Measurements from ENCODE around the gene RPN2.

The RPN2 gene

DNA sequence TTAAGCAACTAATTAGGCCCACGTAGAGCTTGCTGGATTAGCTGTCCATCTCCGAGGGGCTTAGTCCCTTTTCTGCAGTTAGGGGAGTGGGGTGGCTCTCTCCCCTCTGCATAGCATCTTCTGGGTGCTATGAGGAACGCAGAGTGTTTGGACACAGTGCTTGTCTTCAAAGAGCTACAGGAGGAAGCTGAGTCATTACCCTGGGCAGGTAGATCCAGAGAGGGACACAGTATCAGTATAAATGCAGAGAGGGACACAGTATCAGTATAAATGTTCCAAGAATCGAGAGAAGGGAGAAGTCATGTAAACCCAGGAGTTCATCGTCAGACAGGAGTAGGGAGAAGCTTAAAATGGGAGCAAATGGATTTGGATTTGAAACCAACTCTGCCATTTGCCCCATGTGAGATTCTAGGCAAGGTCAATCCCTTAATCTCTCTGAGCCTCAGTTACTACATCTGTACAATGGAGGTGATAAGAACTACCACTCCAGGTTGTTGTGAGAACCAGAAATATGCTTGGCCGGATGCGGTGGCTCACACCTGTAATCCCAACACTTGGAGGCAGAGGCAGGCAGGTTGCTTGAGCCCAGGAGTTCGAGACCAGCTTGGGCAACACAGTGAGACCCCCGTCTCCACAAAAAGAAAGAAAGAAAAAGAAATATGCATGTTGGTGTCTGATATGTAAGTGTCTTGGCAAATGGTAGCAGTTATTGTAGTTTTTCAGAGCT, 88.0 kb downstream of the RPN2 start:
- FAIRE-seq (no peak), DNase-seq (ENCODE audit: insufficient read length, low spot score) (no peak)
- TF ChIP-seq POLR2A (IDR thresholded peaks at IDR 0.05; ENCODE audit: low read depth, low read length): no peak

DNA sequence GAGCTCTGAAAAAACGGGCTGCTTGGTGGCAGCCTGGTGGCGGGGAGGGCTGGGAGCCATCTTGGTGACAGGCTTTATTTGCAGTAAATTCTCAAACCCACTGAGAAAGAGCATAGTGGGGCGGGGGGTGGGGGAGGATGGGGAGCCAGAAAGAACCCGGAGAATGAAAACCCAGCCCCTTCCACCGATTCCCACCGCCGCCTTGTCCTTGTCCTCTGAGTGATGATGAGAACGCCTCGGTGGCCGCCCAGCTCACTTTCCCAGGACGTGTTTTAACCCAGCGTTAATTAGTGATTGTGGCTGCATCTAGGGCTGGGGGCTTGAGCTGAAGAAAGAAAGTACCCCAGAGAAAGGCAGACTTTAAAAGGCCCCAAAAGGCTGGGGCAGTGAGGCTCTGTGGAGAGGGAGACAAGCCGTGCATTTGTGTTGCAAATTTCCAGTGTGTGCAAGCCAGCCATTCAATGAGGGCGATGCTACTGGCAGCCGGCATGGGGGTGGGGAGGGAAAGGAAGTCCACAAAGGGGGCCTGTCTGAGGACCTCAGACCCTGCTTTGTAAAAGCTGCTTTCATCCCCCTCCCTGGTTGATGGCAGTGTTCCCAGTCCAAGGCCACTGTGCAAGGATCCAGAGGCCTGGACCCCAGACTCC, 88.7 kb downstream of the RPN2 start:
- no peak for TF ChIP-seq POLR2A (IDR thresholded peaks at IDR 0.05; ENCODE audit: low read depth, low read length)
- FAIRE-seq (no peak), DNase-seq (ENCODE audit: insufficient read length, low spot score) (no peak)

DNA sequence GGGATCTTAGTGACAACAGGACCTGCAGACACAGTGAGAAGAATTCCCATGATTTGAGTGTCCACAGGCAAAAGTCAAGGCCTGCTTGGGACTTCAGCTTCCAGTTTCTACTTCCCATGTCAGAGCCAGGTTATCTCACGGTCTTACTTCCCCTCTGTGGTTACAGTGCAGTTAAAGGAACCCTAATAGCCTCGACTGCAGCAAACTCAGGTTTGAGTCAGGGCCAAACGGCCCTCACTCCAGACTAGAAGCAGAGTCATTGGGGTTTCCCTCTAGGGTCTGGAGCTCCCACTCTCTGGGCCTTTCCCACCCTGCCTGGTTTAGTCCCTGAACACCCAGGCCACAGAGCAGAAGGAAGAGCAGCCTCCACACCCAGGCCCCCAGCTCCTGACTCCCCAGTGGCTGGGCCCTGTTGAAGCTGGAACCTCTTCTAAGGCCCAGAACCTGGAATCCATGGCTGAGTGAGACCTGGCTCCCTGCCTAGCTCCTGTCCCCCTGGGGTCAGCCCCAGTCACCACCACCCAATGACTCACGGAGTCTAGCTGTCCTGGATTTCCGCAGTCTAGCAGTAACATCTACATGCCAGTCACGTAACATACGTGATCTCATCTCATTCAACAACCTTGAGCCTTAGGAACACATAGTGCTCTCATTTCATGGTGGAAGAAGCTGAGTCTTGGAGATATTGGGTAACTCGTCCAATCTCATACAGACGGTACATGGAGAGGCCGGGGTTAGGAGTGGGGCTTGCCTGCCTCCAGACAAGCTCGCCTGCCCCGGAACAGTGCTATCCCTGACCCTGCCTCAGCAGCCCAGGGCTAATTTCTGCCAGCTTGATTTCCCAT, 91.7 kb downstream of the RPN2 start:
- FAIRE-seq (no peak), DNase-seq (ENCODE audit: insufficient read length, low spot score) (no peak)
- TF ChIP-seq POLR2A (IDR thresholded peaks at IDR 0.05; ENCODE audit: low read depth, low read length): no peak

DNA sequence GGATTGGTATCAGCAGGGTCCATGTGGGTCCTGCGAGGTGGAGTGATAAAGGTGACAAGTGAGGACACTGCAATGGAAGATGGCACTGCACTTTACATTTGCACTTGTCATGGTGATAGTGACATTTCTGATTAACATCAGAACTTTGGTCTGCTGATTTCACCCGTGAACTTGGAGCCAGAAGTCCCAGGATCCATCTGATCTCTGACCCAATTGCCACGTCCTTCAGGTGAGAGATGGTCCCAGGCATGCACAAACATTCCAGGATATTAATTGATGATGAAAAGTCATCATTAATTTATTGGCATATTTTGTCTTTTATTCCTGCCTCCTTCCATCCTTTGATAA, 92.3 kb downstream of the RPN2 start:
- FAIRE-seq (no peak), DNase-seq (ENCODE audit: insufficient read length, low spot score) (no peak)
- no peak for TF ChIP-seq POLR2A (IDR thresholded peaks at IDR 0.05; ENCODE audit: low read depth, low read length)

DNA sequence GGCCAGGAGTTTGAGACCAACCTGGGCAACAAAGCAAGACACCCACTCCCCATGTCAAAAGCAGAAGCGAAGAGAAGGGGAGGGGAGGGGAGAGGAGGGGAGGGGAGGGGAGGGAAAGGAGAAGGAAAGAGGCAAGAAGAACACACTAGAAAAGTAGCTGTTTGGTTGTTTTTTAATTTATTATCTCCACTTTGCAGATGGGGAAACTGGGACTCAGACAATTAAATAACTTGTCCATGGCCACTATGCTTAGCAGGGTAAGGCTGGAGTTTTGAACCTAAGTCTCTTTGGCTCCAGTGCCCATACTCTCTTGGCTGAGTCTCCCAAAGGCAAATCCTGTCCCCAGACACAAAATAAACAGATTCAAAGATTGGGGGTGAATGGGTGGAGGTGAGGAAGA, 94.9 kb downstream of the RPN2 start:
- FAIRE-seq (no peak), DNase-seq (ENCODE audit: insufficient read length, low spot score) (no peak)
- no peak for TF ChIP-seq POLR2A (IDR thresholded peaks at IDR 0.05; ENCODE audit: low read depth, low read length)

DNA sequence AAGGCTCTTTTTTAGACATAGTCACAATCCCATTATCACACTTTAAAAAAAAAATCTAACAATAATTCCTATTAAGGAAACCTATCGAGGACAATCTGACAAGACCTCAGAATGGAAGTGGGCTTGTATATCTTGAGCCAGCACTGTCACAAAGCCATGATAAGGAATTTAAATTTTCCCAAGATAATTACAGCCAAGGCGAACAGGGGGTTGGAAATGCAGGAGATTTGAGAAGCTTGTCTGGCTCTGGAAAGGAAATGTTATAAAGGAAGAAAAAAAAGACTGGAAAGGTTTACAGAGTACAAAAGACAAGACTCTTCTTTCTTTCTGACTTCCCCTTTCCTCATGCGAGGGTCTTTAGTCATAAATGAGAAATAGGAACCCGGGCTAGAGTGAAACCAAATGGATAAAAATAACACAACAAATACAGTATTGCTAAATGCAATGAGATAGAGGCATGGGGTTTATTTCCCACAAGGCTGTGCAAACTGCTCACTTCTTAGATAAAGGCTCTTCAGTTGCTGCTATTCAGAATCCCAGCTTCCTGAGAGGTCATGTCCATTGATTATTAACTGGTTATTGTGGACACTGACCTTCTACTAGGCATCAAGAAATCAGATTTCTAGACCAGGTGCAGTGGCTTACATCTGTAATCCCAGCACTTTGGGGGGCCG, 95.9 kb downstream of the RPN2 start:
- DNase-seq (ENCODE audit: insufficient read length, low spot score) (no peak), FAIRE-seq (no peak)
- no peak for TF ChIP-seq POLR2A (IDR thresholded peaks at IDR 0.05; ENCODE audit: low read depth, low read length)

DNA sequence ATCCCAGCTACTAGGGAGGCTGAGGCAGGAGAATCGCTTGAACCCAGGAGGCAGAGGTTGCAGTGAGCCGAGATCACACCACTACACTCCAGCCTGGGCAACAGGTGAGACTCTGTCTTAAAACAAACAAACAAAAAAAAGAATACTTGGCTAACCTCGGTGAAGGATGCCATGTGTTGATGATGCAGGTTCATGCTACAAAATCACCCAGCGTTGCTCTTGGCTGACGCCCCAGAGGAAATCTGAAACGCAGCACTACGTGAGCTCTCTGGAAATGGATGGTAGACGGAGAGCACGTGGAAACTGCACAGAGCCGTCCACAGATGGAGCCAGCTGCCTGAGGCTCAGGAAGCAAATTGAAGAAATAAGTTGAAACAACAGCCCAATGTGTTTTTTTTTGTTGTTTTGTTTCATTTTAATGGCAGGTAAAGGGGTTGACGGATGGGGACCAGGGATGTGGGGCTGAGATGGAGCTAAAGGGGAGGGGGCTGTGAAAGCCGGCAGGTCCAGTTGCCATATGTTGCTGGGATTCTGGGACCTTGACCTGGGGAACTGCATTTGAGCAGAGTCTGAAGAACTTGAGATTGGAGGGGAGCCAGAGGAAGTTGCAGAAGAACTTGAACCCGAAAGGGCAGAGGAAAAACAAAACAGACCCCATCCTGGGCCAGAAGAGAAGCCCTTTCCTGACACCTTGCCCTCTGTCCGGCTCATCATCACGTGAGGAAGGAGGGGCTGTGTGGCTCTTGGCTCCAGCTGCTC, 97.5 kb downstream of the RPN2 start:
- no peak for FAIRE-seq
- no peak for TF ChIP-seq POLR2A (IDR thresholded peaks at IDR 0.05; ENCODE audit: low read depth, low read length)
- DNase-seq (ENCODE audit: insufficient read length, low spot score): no peak

DNA sequence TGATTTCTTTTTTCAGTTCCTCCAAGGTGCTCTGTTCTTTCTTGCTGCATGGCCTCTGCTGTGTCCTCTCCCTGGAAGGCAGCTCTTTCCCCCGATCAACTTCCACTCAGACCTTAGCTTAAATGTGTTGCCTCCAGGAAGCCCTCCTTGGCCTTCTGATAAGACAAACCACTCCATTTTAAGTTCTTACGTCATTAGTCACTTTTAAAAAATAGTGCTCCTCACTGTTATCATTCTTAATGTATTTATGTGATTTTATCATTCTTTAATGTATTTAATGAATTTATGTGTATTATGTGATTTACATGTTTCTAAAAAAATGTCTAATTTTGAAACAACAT, 98.1 kb downstream of the RPN2 start:
- no peak for TF ChIP-seq POLR2A (IDR thresholded peaks at IDR 0.05; ENCODE audit: low read depth, low read length)
- no peak for DNase-seq (ENCODE audit: insufficient read length, low spot score)
- no peak for FAIRE-seq

DNA sequence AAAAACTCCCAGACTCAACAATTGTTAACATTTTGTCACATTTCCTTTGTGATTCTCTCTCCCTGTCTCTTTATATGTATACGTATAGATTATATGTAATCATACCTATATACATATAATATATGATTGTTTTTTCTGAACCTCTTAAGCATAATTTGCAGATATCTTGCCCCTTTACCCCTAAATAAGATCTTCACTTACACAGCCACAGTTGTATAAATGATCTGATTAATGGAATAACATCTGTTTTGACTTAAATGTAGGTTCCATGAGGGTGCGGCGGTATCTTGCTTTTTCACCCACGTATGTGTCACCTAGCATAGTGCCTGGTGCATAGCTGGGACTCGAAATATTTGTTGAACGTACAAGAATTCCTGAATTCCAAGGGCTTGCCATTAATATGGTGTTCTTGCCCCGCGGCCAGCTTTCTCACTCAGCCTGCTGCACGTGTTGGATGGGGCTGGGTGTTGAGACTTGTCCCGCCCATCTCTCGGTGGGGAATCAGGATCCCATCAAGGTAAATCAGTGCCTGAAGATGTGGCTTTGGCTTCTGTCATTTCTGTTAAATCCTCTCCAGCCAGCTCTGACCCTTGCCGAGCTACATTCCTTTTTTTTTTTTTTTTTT, 99.9 kb downstream of the RPN2 start:
- DNase-seq (ENCODE audit: insufficient read length, low spot score): no peak
- no peak for TF ChIP-seq POLR2A (IDR thresholded peaks at IDR 0.05; ENCODE audit: low read depth, low read length)
- no peak for FAIRE-seq

DNA sequence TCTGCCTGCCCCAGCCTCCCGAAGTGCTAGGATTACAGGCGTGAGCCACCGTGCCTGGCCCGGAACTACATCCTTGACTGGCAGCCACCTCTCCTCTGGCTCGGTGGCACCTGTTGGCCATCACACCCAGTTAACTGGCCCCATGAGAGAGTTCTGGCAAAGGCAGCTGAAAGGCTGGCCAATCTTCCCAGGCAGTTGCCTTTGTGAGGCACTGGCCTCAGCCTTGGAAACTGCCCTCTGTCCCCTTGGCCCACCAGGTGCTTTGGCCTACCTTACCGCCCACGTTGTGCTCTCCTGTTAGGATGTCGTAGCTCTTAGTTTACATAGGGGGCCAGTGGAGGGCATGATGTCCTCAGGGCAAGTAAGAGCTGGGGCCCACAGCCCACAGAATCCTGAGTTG, 100.7 kb downstream of the RPN2 start:
- no peak for DNase-seq (ENCODE audit: insufficient read length, low spot score)
- no peak for FAIRE-seq
- TF ChIP-seq POLR2A (IDR thresholded peaks at IDR 0.05; ENCODE audit: low read depth, low read length): no peak

DNA sequence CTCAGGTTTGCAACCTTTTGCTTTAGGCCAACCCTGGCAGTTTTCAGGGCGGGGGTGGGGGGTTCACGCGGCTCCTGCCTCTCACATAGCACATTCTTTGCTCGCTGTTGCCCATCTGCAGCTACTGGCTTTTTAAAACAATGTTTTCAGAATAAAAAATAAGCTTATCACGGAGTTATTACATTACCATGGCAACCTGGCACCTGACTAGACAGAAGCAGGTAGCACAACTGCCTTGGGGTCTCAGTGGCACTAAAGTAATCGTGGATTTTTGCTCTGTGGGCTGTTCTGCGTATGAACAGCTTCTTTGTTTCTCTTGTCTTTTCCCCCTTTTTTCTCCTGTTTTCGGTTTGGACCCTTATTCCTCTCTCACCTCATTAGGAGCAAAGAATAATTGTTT, 101.3 kb downstream of the RPN2 start:
- no peak for DNase-seq (ENCODE audit: insufficient read length, low spot score)
- TF ChIP-seq POLR2A (IDR thresholded peaks at IDR 0.05; ENCODE audit: low read depth, low read length): no peak
- no peak for FAIRE-seq

DNA sequence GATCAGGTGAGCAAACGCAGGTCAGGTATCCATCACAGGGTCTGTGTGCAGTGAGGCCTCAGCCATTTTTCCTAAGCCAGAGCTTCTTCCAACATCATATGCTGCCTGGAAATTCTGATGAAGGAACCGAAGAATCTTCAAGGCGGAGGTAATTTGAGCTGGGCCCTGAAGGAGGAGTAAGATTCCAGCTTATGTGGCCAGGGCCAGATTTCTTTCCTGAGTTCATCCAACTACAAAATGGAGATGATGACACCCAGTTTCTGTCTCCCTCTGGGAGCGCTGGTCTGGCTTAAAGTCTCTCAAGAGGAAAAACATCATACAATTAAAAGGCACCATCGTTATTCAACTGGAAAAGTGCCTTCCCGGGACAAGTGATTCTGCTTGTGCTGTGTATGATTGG, 103.4 kb downstream of the RPN2 start:
- no peak for DNase-seq (ENCODE audit: insufficient read length, low spot score)
- FAIRE-seq: no peak
- TF ChIP-seq POLR2A (IDR thresholded peaks at IDR 0.05; ENCODE audit: low read depth, low read length): no peak

DNA sequence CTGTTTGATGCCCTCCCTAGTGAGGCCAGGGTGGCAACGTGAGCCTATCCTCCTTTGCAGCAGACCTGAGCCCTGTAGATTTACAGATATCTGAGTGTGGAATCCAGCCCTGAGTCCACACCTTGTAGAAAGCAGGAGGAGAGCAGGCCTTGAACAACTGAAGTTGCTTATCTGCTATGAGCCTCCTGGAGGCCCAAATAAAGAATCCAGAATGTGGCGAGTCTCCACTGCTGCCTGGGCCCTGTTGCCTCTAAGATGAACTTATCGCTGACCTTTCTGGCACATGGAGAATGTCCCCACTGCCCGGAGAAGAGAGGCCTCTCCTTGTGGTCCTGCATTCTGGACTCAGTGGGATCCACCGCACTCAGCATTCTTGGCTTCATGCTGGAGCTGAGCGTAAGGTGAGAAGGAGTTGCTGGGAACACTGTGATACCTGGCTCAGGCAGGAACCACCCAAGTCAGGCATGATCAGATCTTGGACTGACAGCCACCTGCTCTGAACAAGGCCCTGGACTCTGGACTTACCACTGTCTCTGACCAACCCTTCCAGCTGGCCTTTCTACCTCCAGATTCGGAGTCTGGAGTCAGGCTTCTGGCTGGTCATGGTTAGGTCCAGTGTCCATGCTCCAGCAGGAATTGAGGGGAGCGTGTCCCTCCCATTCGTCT, 104.5 kb downstream of the RPN2 start:
- TF ChIP-seq POLR2A (IDR thresholded peaks at IDR 0.05; ENCODE audit: low read depth, low read length): no peak
- DNase-seq (ENCODE audit: insufficient read length, low spot score) (no peak), FAIRE-seq (no peak)
